KMS-11 (cell line): ENCODE data around the gene EHBP1L1.

Experiments
- H2AFZ ChIP-seq: fragments of 200-600 bp; sonication (generic); 2 replicates; pipeline ENCODE4 v1.6.1; 2016; ENCODE audit warnings: antibody characterized with exemption, mixed run types, low read depth
- H3K27ac ChIP-seq: fragments of 200-600 bp; sonication (generic); 2 replicates; pipeline ENCODE4 v1.6.1; 2016; ENCODE audit warnings: mild to moderate bottlenecking, mixed run types
- H3K27me3 ChIP-seq: fragments of 200-600 bp; sonication (generic); 2 replicates; pipeline ENCODE4 v1.6.1; 2017; ENCODE audit warnings: mild to moderate bottlenecking, low read depth, mixed run types, moderate library complexity; ENCODE audit not compliant: insufficient read depth
- H3K36me3 ChIP-seq: fragments of 200-600 bp; sonication (generic); 2 replicates; pipeline ENCODE4 v1.6.1; 2017; ENCODE audit warnings: mild to moderate bottlenecking, mixed run types; ENCODE audit not compliant: insufficient read depth
- H3K4me1 ChIP-seq: fragments of 200-600 bp; sonication (generic); 2 replicates; pipeline ENCODE4 v1.6.1; 2016; ENCODE audit warnings: mild to moderate bottlenecking, low read depth, mixed run types; ENCODE audit not compliant: poor library complexity, severe bottlenecking
- H3K4me2 ChIP-seq: fragments of 200-600 bp; sonication (generic); 2 replicates; pipeline ENCODE4 v1.7.0; 2016; ENCODE audit warnings: mild to moderate bottlenecking, mixed run types
- H3K4me3 ChIP-seq: fragments of 200-600 bp; sonication (generic); IDR thresholded peaks from 2 replicates; pipeline ENCODE4 v1.6.1; 2017; ENCODE audit warnings: low read depth, low read length, mixed read lengths; ENCODE audit not compliant: insufficient read depth
- H3K79me2 ChIP-seq: fragments of 200-600 bp; sonication (generic); 2 replicates; pipeline ENCODE4 v1.6.1; 2016; ENCODE audit warnings: low read depth, mixed run types; ENCODE audit not compliant: insufficient read depth
- H3K9ac ChIP-seq: fragments of 200-600 bp; sonication (generic); 2 replicates; pipeline ENCODE4 v1.6.1; 2016; ENCODE audit warnings: mild to moderate bottlenecking, mixed run types
- H4K20me1 ChIP-seq: fragments of 200-600 bp; sonication (generic); 2 replicates; pipeline ENCODE4 v1.6.1; 2016; ENCODE audit warnings: mild to moderate bottlenecking, mixed run types; ENCODE audit not compliant: insufficient read depth
- CTCF ChIP-seq: fragments of 200-600 bp; sonication (generic); conservative IDR thresholded peaks from 2 replicates; pipeline ENCODE4 v1.6.1; 2017; ENCODE audit warnings: low read depth, mild to moderate bottlenecking, antibody characterized with exemption, low read length, moderate library complexity, mixed read lengths

The EHBP1L1 gene

GRCh38 chr11:65554057-65554818 lies 21.6 kb upstream of the EHBP1L1 start:
- H3K27ac ChIP-seq = peak overlapping the region; percentile 76
- no peaks in the 10 kb centered on the region for H3K79me2 ChIP-seq
- no peak for TF ChIP-seq CTCF
- peak overlapping the region; percentile 59; the same call in 1 of the 2 replicates for H2AFZ ChIP-seq
- H3K9ac ChIP-seq = peak overlapping the region; percentile 69
- no peaks in the 10 kb centered on the region for H4K20me1 ChIP-seq
- peak overlapping the region; percentile 89 for H3K4me2 ChIP-seq
- H3K36me3 ChIP-seq = no peaks in the 10 kb centered on the region
- H3K4me1 ChIP-seq = peaks cover 67% of the 10 kb centered on the region
- no peaks in the 10 kb centered on the region for H3K27me3 ChIP-seq
- no peak overlapping the region for H3K4me3 ChIP-seq

- H3K27ac ChIP-seq = no peak overlapping the region
- no peak overlapping the region; the same call in 1 of the 2 replicates for H3K9ac ChIP-seq
- no peaks in the 10 kb centered on the region for H4K20me1 ChIP-seq
- no peaks in the 10 kb centered on the region for H3K36me3 ChIP-seq
- no peaks in the 10 kb centered on the region for H3K79me2 ChIP-seq
- H3K4me2 ChIP-seq = peak overlapping the region; percentile 89; the same call in 1 of the 2 replicates
- H3K4me1 ChIP-seq = peaks cover 70% of the 10 kb centered on the region
- no peaks in the 10 kb centered on the region for H3K27me3 ChIP-seq
- no peak overlapping the region for H2AFZ ChIP-seq
- no peak overlapping the region for H3K4me3 ChIP-seq
- TF ChIP-seq CTCF = no peak
Measured at GRCh38 chr11:65554842-65555430, 20.9 kb upstream of the EHBP1L1 start.

GRCh38 chr11:65555693-65556231 lies 20.1 kb upstream of the EHBP1L1 start:
- Histone ChIP-seq H3K4me2 (no peak overlapping the region; the same call in 1 of the 2 replicates), H3K36me3 (no peaks in the 10 kb centered on the region), H3K27ac (no peak overlapping the region), H3K27me3 (no peaks in the 10 kb centered on the region), H2AFZ (no peak overlapping the region), H3K79me2 (no peaks in the 10 kb centered on the region), H3K9ac (no peak overlapping the region), H3K4me1 (peaks cover 74% of the 10 kb centered on the region), H4K20me1 (no peaks in the 10 kb centered on the region), H3K4me3 (no peak overlapping the region)
- no peak for TF ChIP-seq CTCF

- H4K20me1 ChIP-seq = no peaks in the 10 kb centered on the region
- H3K27ac ChIP-seq = no peak overlapping the region
- no peak overlapping the region for H3K4me2 ChIP-seq
Measured at GRCh38 chr11:65556470-65557279, 19.2 kb upstream of the EHBP1L1 start.

More at GRCh38 chr11:65556470-65557279, 19.2 kb upstream of the EHBP1L1 start:
- Histone ChIP-seq H3K9ac (no peak overlapping the region), H2AFZ (no peak overlapping the region), H3K4me1 (peaks cover 68% of the 10 kb centered on the region), H3K4me3 (no peak overlapping the region), H3K36me3 (no peaks in the 10 kb centered on the region), H3K79me2 (no peaks in the 10 kb centered on the region), H3K27me3 (no peaks in the 10 kb centered on the region)
- no peak for TF ChIP-seq CTCF
